DMS153 treated with DMSO at 0.1 percent for 48 hours (cell line): Measurements from ENCODE around the gene BTD.

Experiments used
- DNase-seq: peaks from one replicate; lab custom pipeline; 2025; ENCODE audit not compliant: unreplicated experiment; lab: John Stamatoyannopoulos, UW

The BTD gene

GRCh38 chr3:15660055-15660935 is 58.8 kb downstream of the BTD start:
- DNase-seq: no peak

GRCh38 chr3:15664144-15664543 is 62.6 kb downstream of the BTD start:
- DNase-seq: no peak

- no peak for DNase-seq
Measured at GRCh38 chr3:15665510-15666150, 64.1 kb downstream of the BTD start.

GRCh38 chr3:15666277-15666676 is 64.7 kb downstream of the BTD start:
- DNase-seq: no peak

GRCh38 chr3:15667484-15667883 is 65.9 kb downstream of the BTD start:
- DNase-seq: no peak

GRCh38 chr3:15673536-15673935 is 72.0 kb downstream of the BTD start:
- no peak for DNase-seq

- DNase-seq: no peak
Measured at GRCh38 chr3:15676259-15676658, 74.7 kb downstream of the BTD start.

- no peak for DNase-seq
Measured at GRCh38 chr3:15679306-15679705, 77.8 kb downstream of the BTD start.

GRCh38 chr3:15681668-15682067 is 80.1 kb downstream of the BTD start:
- no peak for DNase-seq

- no peak for DNase-seq
Measured at GRCh38 chr3:15682561-15683185, 81.1 kb downstream of the BTD start.

GRCh38 chr3:15683253-15683652 is 81.7 kb downstream of the BTD start:
- DNase-seq: no peak

- DNase-seq: no peak
Measured at GRCh38 chr3:15685927-15686326, 84.4 kb downstream of the BTD start.

- no peak for DNase-seq
Measured at GRCh38 chr3:15690230-15690629, 88.7 kb downstream of the BTD start.

- DNase-seq: no peak
Measured at GRCh38 chr3:15690748-15691147, 89.2 kb downstream of the BTD start.

GRCh38 chr3:15693355-15693754 is 91.8 kb downstream of the BTD start:
- no peak for DNase-seq

GRCh38 chr3:15694628-15695027 is 93.1 kb downstream of the BTD start:
- DNase-seq: no peak
